HL-60 (cell line): ENCODE measurements around the gene FADS3.

Experiments used
- DNase-seq, 2 experiments: peaks; one replicate each; pipeline ENCODE4 v3.0.0-alpha.2; 2010 to 2020; ENCODE audit warnings: low read depth in 1 of 2, low spot score in 1 of 2
- H3K27ac ChIP-seq: fragments of 250-450 bp; sonication (Bioruptor Pico); replicated peaks from 2 replicates; pipeline ENCODE4 v1.5.1; 2020; ENCODE audit warnings: mild to moderate bottlenecking, moderate library complexity
- H3K27me3 ChIP-seq: fragments of 250-450 bp; sonication (Bioruptor Pico); 2 replicates; pipeline ENCODE4 v1.5.1; 2021; ENCODE audit warnings: mild to moderate bottlenecking, moderate library complexity; ENCODE audit not compliant: insufficient read depth, poor library complexity, severe bottlenecking
- H3K4me3 ChIP-seq: replicated peaks from 2 replicates; pipeline ENCODE4 v1.5.1; 2011; ENCODE audit warnings: mild to moderate bottlenecking, control low read depth, low read length; ENCODE audit not compliant: insufficient read depth
- GABPA ChIP-seq: IDR thresholded peaks from 2 replicates; pipeline ENCODE4 v1.6.1; 2012; ENCODE audit warnings: low read depth
- POLR2AphosphoS5 ChIP-seq: IDR thresholded peaks from 2 replicates; pipeline ENCODE4 v1.6.1; 2012; ENCODE audit warnings: low read depth
- SPI1 ChIP-seq: IDR thresholded peaks from 2 replicates; pipeline ENCODE4 v1.6.1; 2012; ENCODE audit warnings: low read depth, mild to moderate bottlenecking, borderline replicate concordance
- TF ChIP-seq, protein P1 (sequence below): IDR thresholded peaks from one replicate; pipeline ENCODE4 v1.5.1; 2011; ENCODE audit warnings: low read length, control low read depth, inconsistent platforms; ENCODE audit not compliant: insufficient read depth
- TF ChIP-seq, protein P2 (sequence below): IDR thresholded peaks from 2 replicates; pipeline ENCODE4 v1.6.1; 2012; ENCODE audit warnings: low read depth; ENCODE audit not compliant: insufficient replicate concordance

The FADS3 gene

DNA sequence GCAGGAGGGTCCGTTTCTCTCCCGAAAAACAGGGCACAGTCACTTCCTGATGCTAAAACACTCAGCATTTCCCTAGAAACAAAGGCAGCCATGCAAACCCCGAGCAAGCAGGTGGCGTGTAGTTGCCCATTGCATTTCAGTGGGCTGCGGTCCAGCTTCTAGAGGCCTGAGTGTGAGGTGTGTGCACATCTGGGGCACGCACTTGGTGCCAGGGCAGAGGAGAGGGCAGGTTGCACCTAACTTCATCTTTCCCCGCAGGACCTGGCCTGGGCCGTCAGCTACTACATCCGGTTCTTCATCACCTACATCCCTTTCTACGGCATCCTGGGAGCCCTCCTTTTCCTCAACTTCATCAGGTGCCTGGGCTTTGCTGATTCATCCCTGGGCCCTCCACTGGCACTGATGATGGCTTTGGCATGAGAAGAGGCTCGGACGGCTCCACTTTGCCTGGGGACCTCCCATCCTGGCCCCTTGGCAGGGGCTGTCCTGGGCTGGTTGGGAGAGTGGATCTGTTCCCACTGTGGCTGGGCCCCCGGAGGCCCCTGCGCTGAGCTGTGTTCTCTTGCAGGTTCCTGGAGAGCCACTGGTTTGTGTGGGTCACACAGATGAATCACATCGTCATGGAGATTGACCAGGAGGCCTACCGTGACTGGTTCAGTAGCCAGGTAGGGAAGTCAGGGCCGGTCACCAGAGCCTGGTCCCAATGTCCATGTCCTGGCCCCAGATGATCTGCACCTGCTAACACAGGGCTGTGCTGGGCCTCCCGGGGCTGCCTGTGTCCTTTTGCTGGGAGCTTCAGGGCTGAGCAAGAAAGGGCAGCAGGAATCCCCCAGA is 28.4 kb downstream of the FADS3 start:
- TF ChIP-seq POLR2AphosphoS5 (no peak), SPI1 (no peak), GABPA (no peak)
- TF ChIP-seq, protein P1, sequence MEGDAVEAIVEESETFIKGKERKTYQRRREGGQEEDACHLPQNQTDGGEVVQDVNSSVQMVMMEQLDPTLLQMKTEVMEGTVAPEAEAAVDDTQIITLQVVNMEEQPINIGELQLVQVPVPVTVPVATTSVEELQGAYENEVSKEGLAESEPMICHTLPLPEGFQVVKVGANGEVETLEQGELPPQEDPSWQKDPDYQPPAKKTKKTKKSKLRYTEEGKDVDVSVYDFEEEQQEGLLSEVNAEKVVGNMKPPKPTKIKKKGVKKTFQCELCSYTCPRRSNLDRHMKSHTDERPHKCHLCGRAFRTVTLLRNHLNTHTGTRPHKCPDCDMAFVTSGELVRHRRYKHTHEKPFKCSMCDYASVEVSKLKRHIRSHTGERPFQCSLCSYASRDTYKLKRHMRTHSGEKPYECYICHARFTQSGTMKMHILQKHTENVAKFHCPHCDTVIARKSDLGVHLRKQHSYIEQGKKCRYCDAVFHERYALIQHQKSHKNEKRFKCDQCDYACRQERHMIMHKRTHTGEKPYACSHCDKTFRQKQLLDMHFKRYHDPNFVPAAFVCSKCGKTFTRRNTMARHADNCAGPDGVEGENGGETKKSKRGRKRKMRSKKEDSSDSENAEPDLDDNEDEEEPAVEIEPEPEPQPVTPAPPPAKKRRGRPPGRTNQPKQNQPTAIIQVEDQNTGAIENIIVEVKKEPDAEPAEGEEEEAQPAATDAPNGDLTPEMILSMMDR: no peak
- TF ChIP-seq, protein P2, sequence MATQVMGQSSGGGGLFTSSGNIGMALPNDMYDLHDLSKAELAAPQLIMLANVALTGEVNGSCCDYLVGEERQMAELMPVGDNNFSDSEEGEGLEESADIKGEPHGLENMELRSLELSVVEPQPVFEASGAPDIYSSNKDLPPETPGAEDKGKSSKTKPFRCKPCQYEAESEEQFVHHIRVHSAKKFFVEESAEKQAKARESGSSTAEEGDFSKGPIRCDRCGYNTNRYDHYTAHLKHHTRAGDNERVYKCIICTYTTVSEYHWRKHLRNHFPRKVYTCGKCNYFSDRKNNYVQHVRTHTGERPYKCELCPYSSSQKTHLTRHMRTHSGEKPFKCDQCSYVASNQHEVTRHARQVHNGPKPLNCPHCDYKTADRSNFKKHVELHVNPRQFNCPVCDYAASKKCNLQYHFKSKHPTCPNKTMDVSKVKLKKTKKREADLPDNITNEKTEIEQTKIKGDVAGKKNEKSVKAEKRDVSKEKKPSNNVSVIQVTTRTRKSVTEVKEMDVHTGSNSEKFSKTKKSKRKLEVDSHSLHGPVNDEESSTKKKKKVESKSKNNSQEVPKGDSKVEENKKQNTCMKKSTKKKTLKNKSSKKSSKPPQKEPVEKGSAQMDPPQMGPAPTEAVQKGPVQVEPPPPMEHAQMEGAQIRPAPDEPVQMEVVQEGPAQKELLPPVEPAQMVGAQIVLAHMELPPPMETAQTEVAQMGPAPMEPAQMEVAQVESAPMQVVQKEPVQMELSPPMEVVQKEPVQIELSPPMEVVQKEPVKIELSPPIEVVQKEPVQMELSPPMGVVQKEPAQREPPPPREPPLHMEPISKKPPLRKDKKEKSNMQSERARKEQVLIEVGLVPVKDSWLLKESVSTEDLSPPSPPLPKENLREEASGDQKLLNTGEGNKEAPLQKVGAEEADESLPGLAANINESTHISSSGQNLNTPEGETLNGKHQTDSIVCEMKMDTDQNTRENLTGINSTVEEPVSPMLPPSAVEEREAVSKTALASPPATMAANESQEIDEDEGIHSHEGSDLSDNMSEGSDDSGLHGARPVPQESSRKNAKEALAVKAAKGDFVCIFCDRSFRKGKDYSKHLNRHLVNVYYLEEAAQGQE: no peak
- no peak for DNase-seq
- Histone ChIP-seq H3K27me3 (no peaks in the 10 kb centered on the region), H3K27ac (no peak overlapping the region), H3K4me3 (no peak overlapping the region)

DNA sequence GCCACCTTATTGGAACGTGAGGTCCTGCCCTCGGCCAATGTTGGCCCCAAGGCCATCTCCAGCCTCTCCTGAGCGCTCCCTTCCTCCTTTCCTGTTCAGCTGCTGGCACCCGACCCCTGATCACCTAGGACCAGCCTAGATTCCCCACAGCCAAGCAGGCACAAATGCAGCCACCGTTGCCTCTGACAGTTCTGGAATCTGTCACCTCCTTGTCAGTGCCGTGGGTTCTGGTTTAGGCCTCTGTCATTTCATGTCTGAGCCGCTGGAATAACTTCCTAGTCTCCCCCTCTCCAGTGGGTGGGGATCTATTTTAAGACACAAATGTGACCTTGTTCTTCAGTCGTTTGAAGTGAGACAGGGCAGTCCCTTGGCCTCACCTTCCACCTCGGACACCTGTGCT is 29.7 kb downstream of the FADS3 start:
- Histone ChIP-seq H3K27me3 (no peaks in the 10 kb centered on the region), H3K27ac (no peak overlapping the region), H3K4me3 (no peak overlapping the region)
- TF ChIP-seq, protein P1: no peak
- TF ChIP-seq POLR2AphosphoS5 (no peak), SPI1 (no peak), GABPA (no peak)
- TF ChIP-seq, protein P2: no peak
- no peak for DNase-seq

DNA sequence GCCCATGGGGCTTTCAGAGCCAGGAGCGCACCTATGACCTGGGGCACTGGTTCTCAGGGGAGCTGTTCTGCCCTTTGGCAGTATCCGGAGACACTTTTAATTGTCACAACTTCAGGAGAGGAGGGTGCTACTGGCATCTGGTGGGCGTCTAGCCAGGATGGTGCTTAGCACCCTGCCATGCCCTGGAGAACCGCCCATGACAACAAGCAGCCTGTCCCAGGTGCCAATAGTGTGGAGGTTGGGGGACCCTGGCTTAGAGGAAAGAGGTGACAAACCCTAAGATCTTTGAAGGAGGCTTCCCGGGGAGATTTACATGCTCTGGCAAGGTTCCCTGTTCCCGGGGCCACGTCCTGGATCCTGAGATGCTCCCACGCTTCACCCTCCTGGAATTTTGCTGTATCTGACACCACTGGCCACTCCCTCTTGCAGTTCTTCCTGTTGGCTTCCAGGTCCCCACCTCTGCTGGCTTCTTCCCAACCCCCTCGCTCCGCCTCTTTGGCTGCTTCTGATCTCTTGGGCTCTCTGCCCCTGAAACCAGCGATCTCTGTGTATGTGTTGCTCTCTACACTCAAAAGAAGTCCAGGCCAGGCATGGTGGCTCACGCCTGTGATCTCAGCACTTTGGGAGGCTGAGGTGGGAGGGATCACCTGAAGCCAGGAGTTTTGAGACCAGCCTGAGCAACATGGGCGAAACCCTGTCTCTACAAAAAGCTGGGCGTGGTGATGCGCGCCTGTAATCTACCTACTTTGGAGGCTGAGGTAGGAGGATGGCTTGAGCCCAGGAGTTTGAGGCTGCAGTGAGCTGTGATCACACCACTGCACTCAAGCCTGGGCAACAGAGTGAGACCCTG is 31.1 kb downstream of the FADS3 start:
- Histone ChIP-seq H3K27ac (no peak overlapping the region), H3K4me3 (no peak overlapping the region), H3K27me3 (no peaks in the 10 kb centered on the region)
- no peak for DNase-seq
- TF ChIP-seq, protein P1: no peak
- TF ChIP-seq GABPA: no peak
- no peak for TF ChIP-seq POLR2AphosphoS5
- TF ChIP-seq SPI1: no peak
- TF ChIP-seq, protein P2: no peak
